KOPT-K1 (cell line): ENCODE results near the gene ZNF687.

Source experiments
- H3K27ac ChIP-seq: fragments of 200-600 bp; sonication (generic); 2 replicates; pipeline ENCODE4 v1.5.1; 2016; ENCODE audit warnings: antibody characterized with exemption, mild to moderate bottlenecking, low read depth, low read length; ENCODE audit not compliant: poor library complexity, severe bottlenecking
- H3K36me3 ChIP-seq: fragments of 200-600 bp; sonication (generic); 2 replicates; pipeline ENCODE4 v1.5.1; 2017; ENCODE audit warnings: antibody characterized with exemption, mild to moderate bottlenecking, low read length, moderate library complexity; ENCODE audit not compliant: insufficient read depth
- H3K9me3 ChIP-seq: fragments of 200-600 bp; sonication (generic); 2 replicates; pipeline ENCODE4 v1.5.1; 2017; ENCODE audit warnings: antibody characterized with exemption, low read length, mild to moderate bottlenecking; ENCODE audit not compliant: insufficient read depth, poor library complexity, severe bottlenecking

The ZNF687 gene

GRCh38 chr1:151289991-151290708 lies 8.1 kb downstream of the ZNF687 start:
- Histone ChIP-seq H3K27ac (peak overlapping the region; percentile 36), H3K9me3 (no peaks in the 10 kb centered on the region), H3K36me3 (peaks cover 90% of the 10 kb centered on the region)

GRCh38 chr1:151290709-151291303 lies 8.7 kb downstream of the ZNF687 start:
- Histone ChIP-seq H3K27ac (peak overlapping the region; percentile 36), H3K36me3 (peaks cover 92% of the 10 kb centered on the region), H3K9me3 (no peaks in the 10 kb centered on the region)

DNA sequence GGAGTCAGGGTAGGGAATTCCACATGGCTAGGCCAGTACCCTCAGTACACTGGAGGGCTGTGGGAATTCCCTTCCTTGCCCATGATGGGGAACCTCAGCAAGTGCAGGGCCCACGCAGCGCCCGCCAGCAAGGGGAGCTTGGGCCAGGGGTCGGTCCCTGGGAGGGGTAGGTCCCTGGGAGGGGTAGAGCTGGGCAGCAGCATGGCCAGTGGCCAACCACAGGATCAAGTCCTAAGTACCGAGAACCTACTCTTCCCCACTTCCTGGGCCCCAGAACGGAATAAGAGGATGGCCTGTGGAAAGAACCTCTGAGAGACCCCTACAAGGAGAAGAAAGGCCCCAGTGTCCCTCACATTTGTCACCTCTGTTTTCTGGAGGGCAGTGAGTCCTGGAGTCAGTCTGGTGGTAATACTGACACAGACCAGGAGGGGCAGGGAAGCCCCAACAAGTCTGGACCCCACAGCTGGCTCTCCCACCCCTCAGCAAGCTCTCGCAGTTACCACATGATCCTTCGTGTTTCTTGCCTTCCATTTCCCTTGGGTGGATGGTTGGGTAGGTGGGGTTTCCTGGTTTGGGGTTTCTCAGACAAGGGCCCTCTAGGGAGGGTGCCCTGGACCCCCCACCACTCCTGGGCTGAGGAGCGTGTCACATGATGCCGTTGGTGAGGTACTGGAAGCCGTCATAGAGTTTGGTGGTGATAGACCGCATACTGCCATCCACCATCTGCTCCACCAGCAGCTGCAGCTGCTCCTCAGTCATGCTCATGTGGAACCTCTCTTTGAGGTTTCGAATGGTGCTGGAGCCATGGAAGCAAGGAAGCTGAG lies 10.3 kb downstream of the ZNF687 start:
- H3K36me3 ChIP-seq: peaks cover 92% of the 10 kb centered on the region
- peak overlapping the region; percentile 73 for H3K27ac ChIP-seq
- H3K9me3 ChIP-seq: no peaks in the 10 kb centered on the region

- Histone ChIP-seq H3K9me3 (no peaks in the 10 kb centered on the region), H3K27ac (peak overlapping the region; percentile 73), H3K36me3 (peaks cover 92% of the 10 kb centered on the region)
These were observed 11.0 kb downstream of the ZNF687 start for GRCh38 chr1:151293093-151293492.

DNA sequence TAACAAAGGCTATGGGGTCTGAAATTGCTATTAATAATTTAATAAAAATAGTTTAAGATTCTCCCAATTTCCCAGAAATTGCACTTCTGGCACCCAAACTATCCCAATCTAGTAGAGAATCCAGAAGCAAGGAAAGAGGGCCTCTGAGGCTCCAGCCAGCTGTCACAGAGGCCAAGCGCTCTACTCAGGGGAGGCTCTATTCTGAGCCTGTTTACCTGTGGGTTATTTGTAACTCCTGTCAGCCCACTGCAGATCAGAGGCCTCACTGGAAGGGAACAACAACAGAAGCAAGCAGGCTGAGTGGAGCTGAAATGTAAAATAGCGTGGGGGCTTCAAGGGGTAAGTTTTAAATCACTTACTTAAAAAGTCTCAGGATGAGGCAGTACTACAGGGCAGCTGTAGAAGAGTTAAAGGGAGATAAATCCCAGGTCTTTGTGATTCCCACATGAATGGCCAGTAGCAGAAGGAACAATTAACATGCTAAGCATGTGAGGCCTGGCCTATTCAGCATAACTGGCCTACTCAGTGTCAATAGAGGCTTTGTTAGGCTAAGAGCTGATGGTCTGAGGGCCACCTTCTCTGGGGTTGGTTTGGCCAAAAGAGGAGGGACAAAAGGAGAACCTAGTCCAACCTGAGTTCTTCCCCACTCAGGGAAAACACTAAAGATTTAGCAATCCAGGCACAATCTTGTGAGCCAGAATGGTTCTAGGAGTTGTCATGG lies 12.8 kb downstream of the ZNF687 start:
- H3K27ac ChIP-seq: no peak overlapping the region
- peaks cover 92% of the 10 kb centered on the region for H3K36me3 ChIP-seq

DNA sequence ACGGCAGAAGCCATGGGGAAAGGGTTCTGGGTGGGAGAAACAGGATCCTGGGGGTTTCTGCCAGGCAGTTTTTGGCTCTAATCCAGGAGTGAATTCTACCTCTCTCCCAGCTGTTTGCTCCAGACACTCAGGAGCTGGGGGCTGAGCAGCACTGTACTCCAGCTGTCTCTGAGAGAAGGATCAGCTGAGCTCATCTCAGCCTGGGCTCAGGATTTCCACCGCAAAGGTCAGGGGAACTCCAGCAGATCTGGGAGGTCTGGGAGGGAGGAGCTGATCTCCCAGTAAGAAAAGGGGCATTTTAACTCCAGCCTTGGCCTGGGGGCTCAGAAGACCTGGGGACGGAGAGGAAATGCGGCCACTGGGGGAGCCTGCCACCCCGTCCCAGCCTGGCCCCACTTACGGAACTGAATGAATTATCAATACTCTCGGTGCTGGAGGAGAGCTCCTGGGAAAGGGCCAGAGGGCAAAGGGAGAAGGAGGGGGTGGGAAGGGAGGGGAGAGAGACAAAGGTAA lies 27.8 kb downstream of the ZNF687 start:
- H3K9me3 ChIP-seq: no peaks in the 10 kb centered on the region
- H3K36me3 ChIP-seq: peaks cover 99% of the 10 kb centered on the region
- H3K27ac ChIP-seq: no peak overlapping the region

More for the DNA sequence above, 12.8 kb downstream of the ZNF687 start:
- no peaks in the 10 kb centered on the region for H3K9me3 ChIP-seq

- Histone ChIP-seq H3K9me3 (no peaks in the 10 kb centered on the region), H3K36me3 (peaks cover 99% of the 10 kb centered on the region), H3K27ac (no peak overlapping the region)
These were observed 28.9 kb downstream of the ZNF687 start for GRCh38 chr1:151311011-151311410.

GRCh38 chr1:151311589-151312331 lies 29.7 kb downstream of the ZNF687 start:
- H3K9me3 ChIP-seq: no peaks in the 10 kb centered on the region
- peaks cover 99% of the 10 kb centered on the region for H3K36me3 ChIP-seq
- no peak overlapping the region for H3K27ac ChIP-seq

- Histone ChIP-seq H3K36me3 (peaks cover 96% of the 10 kb centered on the region), H3K9me3 (no peaks in the 10 kb centered on the region), H3K27ac (no peak overlapping the region)
These were observed 30.3 kb downstream of the ZNF687 start for GRCh38 chr1:151312411-151312810.

- Histone ChIP-seq H3K27ac (no peak overlapping the region), H3K36me3 (peaks cover 96% of the 10 kb centered on the region)
These were observed 30.7 kb downstream of the ZNF687 start for GRCh38 chr1:151312826-151313225.

GRCh38 chr1:151313501-151313900 lies 31.4 kb downstream of the ZNF687 start:
- H3K9me3 ChIP-seq: no peaks in the 10 kb centered on the region
- no peak overlapping the region for H3K27ac ChIP-seq
- H3K36me3 ChIP-seq: peaks cover 91% of the 10 kb centered on the region

More at GRCh38 chr1:151312826-151313225, 30.7 kb downstream of the ZNF687 start:
- no peaks in the 10 kb centered on the region for H3K9me3 ChIP-seq

- H3K36me3 ChIP-seq: peaks cover 90% of the 10 kb centered on the region
- H3K9me3 ChIP-seq: no peaks in the 10 kb centered on the region
- no peak overlapping the region for H3K27ac ChIP-seq
These were observed 32.2 kb downstream of the ZNF687 start for GRCh38 chr1:151314137-151314875.

- no peak overlapping the region for H3K27ac ChIP-seq
- H3K36me3 ChIP-seq: peaks cover 90% of the 10 kb centered on the region
- no peaks in the 10 kb centered on the region for H3K9me3 ChIP-seq
These were observed 33.6 kb downstream of the ZNF687 start for GRCh38 chr1:151315565-151316235.
